H1 (cell line): Measurements from ENCODE around the gene MATN1. TPM values are rescaled to one million over a fixed set of nuclear protein-coding genes. Genes with fewer than 3 reads are reported as not detected.

Experiments
- CTCF ChIA-PET: fragments of 300-600 bp; sonication (Branson Sonifier 250); formaldehyde crosslinking; loops from one replicate; lab custom pipeline; 2021; ENCODE audit not compliant: partially characterized antibody; lab: Charles Lee
- POLR2A ChIA-PET: fragments of 300-600 bp; sonication (Branson Sonifier 250); formaldehyde crosslinking; loops from one replicate; lab custom pipeline; 2021; ENCODE audit warnings: inconsistent platforms; ENCODE audit not compliant: partially characterized antibody; lab: Charles Lee
- DNase-seq, 2 experiments: peaks; one replicate each; pipeline versions ENCODE4 v3.0.0 to v3.0.0-alpha.2; 2010 to 2022; ENCODE audit warnings: low spot score in 2 of 2, low read depth in 1 of 2, mixed read lengths in 1 of 2
- FAIRE-seq: peaks from 2 replicates; lab custom pipeline; 2011; peaks lifted over from hg19 to GRCh38; lab: Jason Lieb, UNC
- H2AFZ ChIP-seq: 2 replicates; pipeline ENCODE4 v1.8.1; 2012; ENCODE audit warnings: low read length, inconsistent platforms
- H2AK5ac ChIP-seq: 2 replicates; pipeline ENCODE4 v1.6.1; 2013; ENCODE audit warnings: low read depth, low read length
- H2BK120ac ChIP-seq: replicated peaks from 2 replicates; pipeline ENCODE3; 2013; ENCODE audit warnings: low read depth, low read length, inconsistent platforms
- H2BK12ac ChIP-seq: 2 replicates; pipeline ENCODE4 v1.6.1; 2013; ENCODE audit warnings: low read depth, low read length
- H2BK15ac ChIP-seq: 2 replicates; pipeline ENCODE4 v1.6.1; 2013; ENCODE audit warnings: low read length
- H2BK20ac ChIP-seq: 2 replicates; pipeline ENCODE4 v1.6.1; 2013; ENCODE audit warnings: low read length
- H2BK5ac ChIP-seq: 2 replicates; pipeline ENCODE4 v1.6.1; 2013; ENCODE audit warnings: low read depth, low read length
- H3K14ac ChIP-seq: 2 replicates; pipeline ENCODE4 v1.6.1; 2013; ENCODE audit warnings: inconsistent platforms; ENCODE audit not compliant: insufficient read length
- H3K18ac ChIP-seq: 2 replicates; pipeline ENCODE4 v1.6.1; 2013; ENCODE audit warnings: low read length; ENCODE audit errors: extremely low read depth
- H3K23ac ChIP-seq: 2 replicates; pipeline ENCODE4 v1.6.1; 2013; ENCODE audit warnings: inconsistent platforms; ENCODE audit not compliant: insufficient read length
- H3K23me2 ChIP-seq: 2 replicates; pipeline ENCODE4 v1.6.1; 2013; ENCODE audit warnings: low read depth, low read length
- H3K27ac ChIP-seq: 2 replicates; pipeline ENCODE4 v1.6.1; 2011; ENCODE audit warnings: low read depth, low read length, inconsistent platforms
- H3K27me3 ChIP-seq, 4 experiments: replicated peaks in 1 of 4; 1 replicate in 1 of 4; 2 replicates in 3 of 4; pipeline versions ENCODE4 v1.6.1 to v1.8.1; 2011 to 2013; ENCODE audit warnings: low read length in 3 of 4, mild to moderate bottlenecking in 3 of 4, inconsistent platforms in 2 of 4, mixed read lengths in 2 of 4, moderate library complexity in 1 of 4; ENCODE audit not compliant: control insufficient read depth in 3 of 4, insufficient read depth in 3 of 4; ENCODE audit errors: extremely low read depth in 1 of 4
- H3K36me3 ChIP-seq, 4 experiments: 2 replicates each; pipeline versions ENCODE4 v1.6.1 to v1.8.1; 2011 to 2013; ENCODE audit warnings: mild to moderate bottlenecking in 4 of 4, low read length in 3 of 4, moderate library complexity in 2 of 4, control low read depth in 1 of 4, inconsistent platforms in 1 of 4; ENCODE audit not compliant: insufficient read depth in 4 of 4, control insufficient read depth in 2 of 4
- H3K4ac ChIP-seq: replicated peaks from 2 replicates; pipeline ENCODE3; 2013; ENCODE audit warnings: low read length, low read depth, mixed read lengths, inconsistent platforms; ENCODE audit not compliant: insufficient read length
- H3K4me1 ChIP-seq, 4 experiments: replicated peaks in 1 of 4; 1 replicate in 1 of 4; 2 replicates in 3 of 4; pipeline versions ENCODE4 v1.6.1 to v1.8.1; 2011 to 2013; ENCODE audit warnings: low read length in 3 of 4, inconsistent platforms in 2 of 4, mixed read lengths in 1 of 4; ENCODE audit not compliant: insufficient read depth in 4 of 4, control insufficient read depth in 3 of 4
- H3K4me2 ChIP-seq, 2 experiments: 2 replicates each; pipeline versions ENCODE4 v1.6.1 to v1.8.1; 2011 to 2013; ENCODE audit warnings: low read depth in 2 of 2, low read length in 2 of 2, control low read depth in 1 of 2, inconsistent platforms in 1 of 2, mild to moderate bottlenecking in 1 of 2; ENCODE audit not compliant: insufficient read depth in 1 of 2
- H3K4me3 ChIP-seq, 4 experiments: fragments of 200-600, 300-600 bp in 1 of 4; sonication (generic), shearing (Covaris generic), sonication (Bioruptor Twin) in 1 of 4; 2 replicates each; pipeline versions ENCODE4 v1.5.1 to v1.8.1; 2011 to 2016; ENCODE audit warnings: low read length in 4 of 4, low read depth in 3 of 4, control low read depth in 2 of 4, inconsistent platforms in 2 of 4, mild to moderate bottlenecking in 2 of 4, mixed read lengths in 1 of 4, moderate library complexity in 1 of 4; ENCODE audit not compliant: insufficient read depth in 2 of 4; ENCODE audit errors: extremely low read depth in 1 of 4
- H3K56ac ChIP-seq: replicated peaks from 2 replicates; pipeline ENCODE3; 2013; ENCODE audit warnings: low read depth, mild to moderate bottlenecking, mixed read lengths, low read length, inconsistent platforms; ENCODE audit not compliant: insufficient read length
- H3K79me1 ChIP-seq: 2 replicates; pipeline ENCODE4 v1.6.1; 2013; ENCODE audit warnings: low read depth, low read length, control low read depth
- H3K79me2 ChIP-seq, 2 experiments: 2 replicates each; pipeline versions ENCODE4 v1.6.1 to v1.8.1; 2012 to 2013; ENCODE audit warnings: low read length in 2 of 2, mild to moderate bottlenecking in 2 of 2, inconsistent platforms in 1 of 2; ENCODE audit not compliant: insufficient read depth in 2 of 2, control insufficient read depth in 1 of 2
- H3K9ac ChIP-seq, 4 experiments: replicated peaks in 1 of 4; 1 replicate in 1 of 4; 2 replicates in 3 of 4; pipeline versions ENCODE4 v1.6.1 to v1.8.1; 2011 to 2013; ENCODE audit warnings: low read depth in 3 of 4, low read length in 3 of 4, control low read depth in 2 of 4, mild to moderate bottlenecking in 2 of 4, moderate library complexity in 2 of 4, inconsistent platforms in 1 of 4; ENCODE audit errors: extremely low read depth in 1 of 4
- H3K9me3 ChIP-seq, 2 experiments: 2 replicates each; pipeline versions ENCODE4 v1.6.1 to v1.8.1; 2012 to 2013; ENCODE audit warnings: mild to moderate bottlenecking in 2 of 2, moderate library complexity in 2 of 2, control low read depth in 1 of 2, inconsistent platforms in 1 of 2, low read depth in 1 of 2, low read length in 1 of 2, mixed read lengths in 1 of 2; ENCODE audit not compliant: insufficient read depth in 2 of 2
- H4K20me1 ChIP-seq, 2 experiments: replicated peaks in 1 of 2; 2 replicates each; pipeline versions ENCODE3 to v1.8.1; 2011 to 2013; ENCODE audit warnings: inconsistent platforms in 2 of 2, low read length in 2 of 2, mild to moderate bottlenecking in 1 of 2; ENCODE audit not compliant: insufficient read depth in 2 of 2, control insufficient read depth in 1 of 2
- H4K5ac ChIP-seq: 2 replicates; pipeline ENCODE4 v1.6.1; 2013; ENCODE audit warnings: low read length, low read depth, mixed read lengths, inconsistent platforms; ENCODE audit not compliant: insufficient read length
- H4K8ac ChIP-seq: 2 replicates; pipeline ENCODE4 v1.8.0; 2013; ENCODE audit warnings: mild to moderate bottlenecking, moderate library complexity, low read length, inconsistent platforms; ENCODE audit not compliant: insufficient read depth; ENCODE audit errors: extremely low read depth
- H4K91ac ChIP-seq: replicated peaks from 2 replicates; pipeline ENCODE3; 2013; ENCODE audit warnings: low read length, mixed read lengths, inconsistent platforms; ENCODE audit not compliant: insufficient read length
- BACH1 ChIP-seq: IDR thresholded peaks from 2 replicates; pipeline ENCODE4 v1.6.1; 2012; ENCODE audit warnings: low read length, improper control_type of control experiment
- CEBPB ChIP-seq: IDR thresholded peaks from 2 replicates; pipeline ENCODE4 v1.6.1; 2012; ENCODE audit warnings: low read depth, low read length
- FOSL1 ChIP-seq: IDR thresholded peaks from 2 replicates; pipeline ENCODE4 v1.6.1; 2011; ENCODE audit warnings: mild to moderate bottlenecking, low read depth, low read length, moderate library complexity; ENCODE audit not compliant: insufficient read depth
- HDAC6 ChIP-seq: IDR thresholded peaks from one replicate; pipeline ENCODE4 v1.7.1; 2012; ENCODE audit warnings: low read depth, mild to moderate bottlenecking, inconsistent platforms, low read length, moderate library complexity
- JUN ChIP-seq: IDR thresholded peaks from 2 replicates; pipeline ENCODE4 v1.6.1; 2011; ENCODE audit warnings: low read depth, mild to moderate bottlenecking, improper control_type of control experiment, low read length
- NANOG ChIP-seq: IDR thresholded peaks from 2 replicates; pipeline ENCODE4 v1.6.1; 2011; ENCODE audit warnings: low read length, low read depth, mild to moderate bottlenecking, inconsistent platforms; ENCODE audit not compliant: insufficient read depth, poor library complexity, severe bottlenecking
- NRF1 ChIP-seq: IDR thresholded peaks from 2 replicates; pipeline ENCODE4 v1.6.1; 2011; ENCODE audit warnings: mild to moderate bottlenecking, low read depth, low read length, improper control_type of control experiment
- POU5F1 ChIP-seq: IDR thresholded peaks from 2 replicates; pipeline ENCODE4 v1.6.1; 2011; ENCODE audit warnings: low read depth, mild to moderate bottlenecking, low read length, moderate library complexity
- RFX5 ChIP-seq: IDR thresholded peaks from 2 replicates; pipeline ENCODE4 v1.6.1; 2011; ENCODE audit warnings: low read depth, low read length, improper control_type of control experiment, borderline replicate concordance
- SAP30 ChIP-seq: fragments of 300-600 bp; sonication (generic); IDR thresholded peaks from 2 replicates; pipeline ENCODE4 v1.7.1; 2012; ENCODE audit warnings: low read length, moderate library complexity, mild to moderate bottlenecking, inconsistent platforms; ENCODE audit not compliant: insufficient read depth, insufficient replicate concordance
- SIN3A ChIP-seq, 2 experiments: IDR thresholded peaks in 1 of 2; conservative IDR thresholded peaks in 1 of 2; 2 replicates each; pipeline ENCODE4 v1.6.1; 2011 to 2012; ENCODE audit warnings: low read length in 2 of 2, improper control_type of control experiment in 1 of 2, low read depth in 1 of 2, mild to moderate bottlenecking in 1 of 2
- SP1 ChIP-seq: IDR thresholded peaks from 2 replicates; pipeline ENCODE4 v1.6.1; 2011; ENCODE audit warnings: low read depth, low read length
- SP2 ChIP-seq: IDR thresholded peaks from 2 replicates; pipeline ENCODE4 v1.6.1; 2012; ENCODE audit warnings: mild to moderate bottlenecking, low read length, inconsistent platforms
- WGBS, 2 experiments: shearing (Covaris generic) in 1 of 2; methylation state at CpG; one replicate each; pipeline versions ENCODE4 v1.1.6 to v1.1.7; 2013 to 2015; ENCODE audit warnings: low lambda C conversion rate in 2 of 2, mixed read lengths in 2 of 2, inconsistent platforms in 1 of 2, low coverage in 1 of 2, missing lambda C conversion rate in 1 of 2; ENCODE audit not compliant: insufficient replicate concordance in 2 of 2, insufficient coverage in 1 of 2, insufficient read length in 1 of 2; ENCODE audit errors: extremely low coverage in 1 of 2, missing lambda C conversion rate in 1 of 2; 5-methylcytosine and 5-hydroxymethylcytosine counted together
- polyA plus RNA-seq, 7 experiments: library from polyadenylated mRNA; depleted of rRNA in 3 of 7; stranded (reverse) in 5 of 7; unstranded in 2 of 7; fragments of >200 nt in 5 of 7; fragments of 200-250 nt in 2 of 7; gene quantifications; 1 replicate in 5 of 7; 2 replicates in 1 of 7; 4 replicates in 1 of 7; pipeline versions ENCODE4 v1.2.1 to v1.2.3, GENCODE V29; 2011 to 2013; ENCODE audit warnings: missing spikeins in 2 of 7, mixed read lengths in 2 of 7
- total RNA-seq: library from RNA; stranded (reverse); fragmentation: NEBNext Ultra II Directional; extraction: Animal tissue kit (Norgen Biotek cat#: 25700); gene quantifications from 2 replicates; pipeline ENCODE4 v1.2.1, GENCODE V29; 2021

Gene MATN1
- total and polyA plus RNA-seq, 2 of the 8 experiments (the other 6 are each of a cell fraction or from before 2014, with no cell fraction given): 0.12 to 0.28 TPM

- Histone ChIP-seq H2BK120ac (no peak overlapping the region), H3K27ac (no peak overlapping the region), H2AFZ (no peak overlapping the region), H4K5ac (no peak overlapping the region), H2BK5ac (no peak overlapping the region), H4K8ac (no peak overlapping the region; the same call in 1 of the 2 replicates), H2BK15ac (no peak overlapping the region), H3K4me2 (no peak overlapping the region), H3K36me3 (no peaks in the 10 kb centered on the region), H3K14ac (no peak overlapping the region), H3K56ac (no peak overlapping the region), H2BK12ac (no peak overlapping the region), H2AK5ac (no peak overlapping the region), H4K91ac (no peak overlapping the region), H3K4ac (no peak overlapping the region), H3K27me3 (no peaks in the 10 kb centered on the region), H2BK20ac (no peak overlapping the region), H4K20me1 (no peaks in the 10 kb centered on the region), H3K4me1 (peaks cover 0 to 7% (median 3%) of the 10 kb centered on the region in 4 experiments; a peak in 4 of 7 replicates), H3K18ac (no peak overlapping the region), H3K23me2 (peaks cover 4% of the 10 kb centered on the region; the same call in 1 of the 2 replicates), H3K9me3 (no peaks in the 10 kb centered on the region), H3K79me2 (no peaks in the 10 kb centered on the region), H3K23ac (no peak overlapping the region), H3K79me1 (no peaks in the 10 kb centered on the region), H3K9ac (no peak overlapping the region), H3K4me3 (no peak overlapping the region)
- CTCF ChIA-PET: interaction anchor here (0.6 to 55.1 kb wide), 5 partner anchors 8 to 309 kb away, joined by 3 to 1640 read pairs (median 10); partner anchors contain the start of genes LAPTM5 and MATN1
- no peak for FAIRE-seq
- POLR2A ChIA-PET: interaction anchor here (0.8 kb wide), 1 partner anchor 47 kb away, joined by 3 read pairs; no protein-coding TSS in a partner anchor
- no peak for DNase-seq
- 88% methylated on average over 7 of the region's 8 CpGs; no CpG with 5 or more reads in 1 of the 2 experiments for WGBS, 2 experiments
- TF ChIP-seq SP1: no peak
- TF ChIP-seq FOSL1: no peak
- TF ChIP-seq HDAC6: no peak
- no peak for TF ChIP-seq RFX5
- TF ChIP-seq SIN3A (conservative IDR thresholded peaks at IDR 0.05 in 1 of 2, IDR thresholded peaks at IDR 0.05 in 1 of 2; ENCODE audit: low read depth in 1 of 2, low read length in 2 of 2): no peak
- TF ChIP-seq SAP30: no peak
- TF ChIP-seq BACH1: no peak
- TF ChIP-seq NRF1: no peak
- TF ChIP-seq SP2: no peak
- TF ChIP-seq POU5F1: no peak
- TF ChIP-seq CEBPB: no peak
- no peak for TF ChIP-seq NANOG
- TF ChIP-seq JUN: no peak
Observed at GRCh38 chr1:30731806-30732276, 8.5 kb upstream of the MATN1 start.
